Globus pallidus (tissue), 1 donor: ENCODE data around the gene VHLL.
A peak's percentile ranks its signal among the peaks of the same experiment; 100 is the strongest.

Experiments used
- DNase-seq: peaks from one replicate; pipeline ENCODE4 v3.0.0-alpha.2; 2015; ENCODE audit warnings: low spot score

Gene VHLL

DNA sequence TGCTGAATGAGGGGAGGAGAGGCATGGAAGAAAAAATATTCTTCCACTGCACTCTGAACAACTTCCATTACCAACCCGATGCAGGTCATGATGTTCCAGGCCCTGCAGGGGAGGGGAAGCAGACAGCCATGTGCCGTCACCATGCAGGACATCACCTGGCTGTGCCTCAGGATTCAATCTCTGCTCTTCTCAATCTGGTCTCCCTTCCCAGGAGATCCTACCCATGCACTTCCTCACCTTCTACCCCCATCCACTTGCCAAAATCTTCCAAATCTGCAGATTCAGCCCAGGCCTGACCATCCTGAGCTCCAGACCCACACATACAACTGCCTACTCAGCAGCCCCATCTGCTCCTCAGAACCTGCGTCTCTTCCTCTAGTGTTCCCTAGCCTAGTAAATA is 45.5 kb downstream of the VHLL start:
- DNase-seq, result no peak

DNA sequence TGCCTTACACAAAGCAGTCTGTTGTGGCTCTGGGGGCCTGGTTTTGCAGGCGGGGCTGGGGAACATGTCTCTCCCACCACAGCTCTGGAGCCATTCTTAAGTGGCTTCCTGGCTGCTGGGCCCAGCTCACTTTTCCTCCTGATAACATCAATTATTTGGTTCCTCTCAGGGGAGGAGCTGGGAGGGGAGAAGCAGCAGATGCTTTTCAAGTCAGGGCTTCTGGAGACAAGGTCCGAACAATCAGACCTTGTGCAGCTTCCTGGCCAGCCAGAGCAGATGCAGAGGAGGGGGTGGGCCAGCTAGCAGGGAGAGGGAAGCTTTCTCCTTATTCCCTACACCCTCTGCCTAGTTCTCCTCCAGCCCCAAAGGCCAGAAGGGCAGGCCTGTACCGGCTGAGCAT is 47.6 kb downstream of the VHLL start:
- peak; percentile 70 for DNase-seq

DNA sequence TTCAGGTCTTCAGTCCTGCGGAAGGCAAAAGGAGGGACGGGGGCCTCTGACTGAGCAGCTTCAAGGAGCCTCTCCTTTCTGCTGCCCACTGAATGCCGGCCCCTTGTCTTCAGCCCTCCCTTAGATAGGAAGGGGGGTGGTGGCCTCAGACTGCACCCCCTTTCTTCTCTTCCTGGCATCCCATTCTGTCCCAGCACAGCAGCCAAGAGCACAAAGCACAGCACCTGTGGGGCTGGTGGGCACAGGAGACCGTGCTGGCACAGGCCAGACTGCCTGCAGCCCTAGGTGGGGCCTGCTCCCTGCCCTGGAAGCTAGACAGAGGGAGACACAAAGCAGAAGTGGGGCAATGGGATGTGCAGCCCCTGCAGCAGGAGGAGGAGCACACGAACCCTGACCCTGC is 49.5 kb downstream of the VHLL start:
- no peak for DNase-seq
